OCI-LY7 (cell line): ENCODE results near the gene AQP9. TPM values are rescaled to one million over a fixed set of nuclear protein-coding genes. Genes with fewer than 3 reads are reported as not detected.

Experiments used
- BruUV-seq: library from RNA; stranded (reverse); fragments of 400-500 nt; replicated peaks from 2 replicates; lab custom pipeline; 2021; lab: Mats Ljungman, UMichigan
- CTCF ChIA-PET: fragments of 300-600 bp; sonication (Branson Sonifier 250); formaldehyde crosslinking; loops from one replicate; lab custom pipeline; 2022; ENCODE audit warnings: antibody characterized with exemption; ENCODE audit not compliant: unreplicated experiment; lab: Charles Lee
- POLR2A ChIA-PET: fragments of 300-600 bp; sonication (Branson Sonifier 250); formaldehyde crosslinking; loops from one replicate; lab custom pipeline; 2022; ENCODE audit warnings: antibody characterized with exemption; lab: Charles Lee
- DNase-seq: peaks from one replicate; pipeline ENCODE4 v3.0.0-alpha.2; 2015; ENCODE audit warnings: low spot score
- H2AFZ ChIP-seq: fragments of 200-600 bp; sonication (generic), shearing (Covaris generic); 2 replicates; pipeline ENCODE4 v1.6.1; 2014; ENCODE audit warnings: mild to moderate bottlenecking, antibody characterized with exemption, low read length, moderate library complexity
- H3K27ac ChIP-seq: fragments of 200-600 bp; sonication (generic); 2 replicates; pipeline ENCODE4 v1.5.1; 2014; ENCODE audit warnings: mixed run types, low read depth, mild to moderate bottlenecking, moderate library complexity, low read length, inconsistent platforms; ENCODE audit not compliant: poor library complexity, severe bottlenecking
- H3K36me3 ChIP-seq: fragments of 200-600 bp; sonication (generic); 2 replicates; pipeline ENCODE4 v1.6.1; 2014; ENCODE audit warnings: mild to moderate bottlenecking, antibody characterized with exemption, low read length, moderate library complexity, mixed read lengths; ENCODE audit not compliant: insufficient read depth
- H3K4me1 ChIP-seq: fragments of 200-600 bp; sonication (generic); 2 replicates; pipeline ENCODE4 v1.5.1; 2014; ENCODE audit warnings: mild to moderate bottlenecking, low read length; ENCODE audit not compliant: insufficient read depth, poor library complexity, severe bottlenecking
- H3K4me2 ChIP-seq: fragments of 200-600 bp; sonication (generic); 2 replicates; pipeline ENCODE4 v1.6.1; 2014; ENCODE audit warnings: mild to moderate bottlenecking, low read length
- H3K4me3 ChIP-seq: fragments of 200-600 bp; sonication (generic); 2 replicates; pipeline ENCODE4 v1.5.1; 2014; ENCODE audit warnings: mild to moderate bottlenecking, low read depth, low read length; ENCODE audit not compliant: poor library complexity, severe bottlenecking
- H3K79me2 ChIP-seq: fragments of 200-600 bp; sonication (generic); 2 replicates; pipeline ENCODE4 v1.6.1; 2016; ENCODE audit warnings: low read depth, mild to moderate bottlenecking, low read length, moderate library complexity, mixed read lengths; ENCODE audit not compliant: insufficient read depth
- H3K9me2 ChIP-seq: fragments of 200-600 bp; sonication (generic); 2 replicates; pipeline ENCODE4 v1.6.1; 2016; ENCODE audit warnings: mild to moderate bottlenecking, low read length, mixed read lengths; ENCODE audit not compliant: insufficient read depth
- H3K9me3 ChIP-seq: fragments of 200-600 bp; sonication (generic); 2 replicates; pipeline ENCODE4 v1.6.1; 2014; ENCODE audit warnings: mild to moderate bottlenecking, mixed run types, low read length, mixed read lengths
- H4K20me1 ChIP-seq: fragments of 200-600 bp; sonication (generic); 2 replicates; pipeline ENCODE4 v1.6.1; 2014; ENCODE audit warnings: mild to moderate bottlenecking, antibody characterized with exemption, low read length, moderate library complexity, mixed read lengths; ENCODE audit not compliant: insufficient read depth
- EZH2phosphoT487 ChIP-seq: fragments of 200-600 bp; sonication (generic); IDR thresholded peaks from 2 replicates; pipeline ENCODE4 v1.6.1; 2018; ENCODE audit warnings: low read depth, borderline replicate concordance, mild to moderate bottlenecking, mixed run types, antibody characterized with exemption, low read length, moderate library complexity, mixed read lengths
- intact Hi-C: fragments of 100-400 bp; cut with micrococcal nuclease; formaldehyde crosslinking; loops from one replicate; pipeline ENCODE4 v1.10.0; 2022; ENCODE audit not compliant: unreplicated experiment
- total RNA-seq, 2 experiments: library from RNA; depleted of rRNA in 1 of 2; stranded (reverse); fragments of >200 nt in 1 of 2; shearing (Covaris generic) in 1 of 2; gene quantifications; 2 replicates each; pipeline ENCODE4 v1.2.3, GENCODE V29; 2014 to 2022
- TF ChIP-seq, protein P1 (sequence below): fragments of 200-600 bp; sonication (generic); conservative IDR thresholded peaks from 2 replicates; pipeline ENCODE4 v1.5.1; 2014; ENCODE audit warnings: mild to moderate bottlenecking, antibody characterized with exemption, low read length, moderate library complexity, mixed read lengths

AQP9 gene
- total RNA-seq, 2 experiments from 2014 or later = not detected

DNA sequence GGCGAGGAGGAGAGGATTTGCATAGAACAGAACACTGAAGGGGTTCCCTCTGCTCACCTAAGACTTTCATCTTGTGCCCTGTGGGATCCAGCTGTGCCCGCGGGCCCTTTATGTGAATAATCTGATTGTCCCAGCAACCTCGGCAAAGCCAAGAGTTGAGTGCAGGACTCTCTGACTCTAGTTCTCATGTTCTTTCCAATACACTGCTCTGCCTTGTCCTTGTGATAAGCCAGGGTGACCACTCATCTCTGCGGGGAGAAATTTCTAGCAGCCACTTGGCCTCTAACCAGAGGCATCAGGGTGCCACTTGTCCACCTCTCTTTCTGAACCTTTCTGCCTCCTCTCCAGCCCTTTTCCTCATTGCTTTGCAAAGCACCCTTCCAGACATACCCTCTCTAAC, 31.8 kb downstream of the AQP9 start:
- no TSS peak for BruUV-seq
- DNase-seq = no peak
- no peaks in the 10 kb centered on the region for H3K4me1 ChIP-seq
- TF ChIP-seq, protein P1, sequence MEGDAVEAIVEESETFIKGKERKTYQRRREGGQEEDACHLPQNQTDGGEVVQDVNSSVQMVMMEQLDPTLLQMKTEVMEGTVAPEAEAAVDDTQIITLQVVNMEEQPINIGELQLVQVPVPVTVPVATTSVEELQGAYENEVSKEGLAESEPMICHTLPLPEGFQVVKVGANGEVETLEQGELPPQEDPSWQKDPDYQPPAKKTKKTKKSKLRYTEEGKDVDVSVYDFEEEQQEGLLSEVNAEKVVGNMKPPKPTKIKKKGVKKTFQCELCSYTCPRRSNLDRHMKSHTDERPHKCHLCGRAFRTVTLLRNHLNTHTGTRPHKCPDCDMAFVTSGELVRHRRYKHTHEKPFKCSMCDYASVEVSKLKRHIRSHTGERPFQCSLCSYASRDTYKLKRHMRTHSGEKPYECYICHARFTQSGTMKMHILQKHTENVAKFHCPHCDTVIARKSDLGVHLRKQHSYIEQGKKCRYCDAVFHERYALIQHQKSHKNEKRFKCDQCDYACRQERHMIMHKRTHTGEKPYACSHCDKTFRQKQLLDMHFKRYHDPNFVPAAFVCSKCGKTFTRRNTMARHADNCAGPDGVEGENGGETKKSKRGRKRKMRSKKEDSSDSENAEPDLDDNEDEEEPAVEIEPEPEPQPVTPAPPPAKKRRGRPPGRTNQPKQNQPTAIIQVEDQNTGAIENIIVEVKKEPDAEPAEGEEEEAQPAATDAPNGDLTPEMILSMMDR = no peak
- no peak for TF ChIP-seq EZH2phosphoT487
- H3K4me3 ChIP-seq = no peak overlapping the region
- no peaks in the 10 kb centered on the region for H4K20me1 ChIP-seq
- H3K4me2 ChIP-seq = no peak overlapping the region
- no peaks in the 10 kb centered on the region for H3K36me3 ChIP-seq
- no peaks in the 10 kb centered on the region for H3K79me2 ChIP-seq
- intact Hi-C loops = no loop called here
- POLR2A ChIA-PET = interaction anchor here (0.6 kb wide), 1 partner anchor 1478 kb away, joined by 4 read pairs; no protein-coding TSS in a partner anchor
- no peak overlapping the region for H2AFZ ChIP-seq
- CTCF ChIA-PET = no interaction called here
- H3K27ac ChIP-seq = no peak overlapping the region
- H3K9me3 ChIP-seq = no peaks in the 10 kb centered on the region
- H3K9me2 ChIP-seq = no peaks in the 10 kb centered on the region

DNA sequence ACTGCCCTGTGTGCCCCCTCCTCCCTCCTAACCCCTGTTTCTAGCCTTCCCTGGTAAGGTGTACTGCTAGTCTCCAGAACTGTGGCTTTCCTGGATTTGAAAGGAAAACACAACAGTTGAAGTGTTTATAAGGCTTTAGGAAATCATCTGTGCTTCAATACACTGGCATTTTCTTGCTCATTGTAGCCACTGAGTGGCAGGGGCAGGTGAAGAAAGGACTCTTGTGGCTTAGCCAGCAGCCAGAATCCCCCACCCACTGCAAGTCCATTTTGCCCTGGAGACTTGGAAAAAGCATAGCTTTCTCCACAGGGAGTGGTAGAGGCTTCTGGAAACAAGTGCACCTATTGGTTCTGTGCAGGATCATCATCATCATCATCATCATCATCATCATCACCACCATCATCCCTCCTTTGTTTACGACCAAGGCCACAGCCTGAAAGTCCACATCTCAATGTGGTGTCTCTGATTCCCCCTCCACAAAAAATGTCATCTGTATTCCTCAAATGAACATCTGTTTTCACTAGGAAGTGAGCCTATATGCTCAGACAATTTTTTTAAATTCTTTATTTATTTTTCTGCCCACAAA, 33.4 kb downstream of the AQP9 start:
- ChIA-PET POLR2A (interaction anchor here (0.7 kb wide), 1 partner anchor 1864 kb away, joined by 4 read pairs; no protein-coding TSS in a partner anchor), CTCF (no interaction called here)
- H3K9me3 ChIP-seq = no peaks in the 10 kb centered on the region
- no peaks in the 10 kb centered on the region for H3K36me3 ChIP-seq
- H3K9me2 ChIP-seq = no peaks in the 10 kb centered on the region
- H3K27ac ChIP-seq = no peak overlapping the region
- BruUV-seq = no TSS peak
- TF ChIP-seq, protein P1 = no peak
- no peak for TF ChIP-seq EZH2phosphoT487
- no peaks in the 10 kb centered on the region for H3K79me2 ChIP-seq
- no peak for DNase-seq
- intact Hi-C loops = no loop called here
- H3K4me2 ChIP-seq = no peak overlapping the region
- H3K4me3 ChIP-seq = no peak overlapping the region
- no peak overlapping the region for H2AFZ ChIP-seq
- no peaks in the 10 kb centered on the region for H4K20me1 ChIP-seq
- no peaks in the 10 kb centered on the region for H3K4me1 ChIP-seq

DNA sequence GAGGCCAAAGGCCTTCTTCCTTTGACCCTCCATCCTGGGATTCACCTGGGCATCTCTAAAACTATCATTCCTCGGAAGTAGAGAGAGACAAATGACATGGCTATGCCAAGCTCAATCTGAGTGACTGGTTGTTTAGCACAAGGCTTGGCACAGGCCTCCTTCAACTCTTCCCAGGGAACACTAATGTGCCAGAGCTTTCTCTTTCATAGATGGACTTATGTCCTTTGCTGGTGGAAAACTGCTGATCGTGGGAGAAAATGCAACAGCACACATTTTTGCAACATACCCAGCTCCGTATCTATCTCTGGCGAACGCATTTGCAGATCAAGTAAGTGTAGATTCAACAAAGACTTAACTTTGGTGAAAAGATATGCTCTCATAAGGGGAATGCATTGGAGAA, 36.5 kb downstream of the AQP9 start:
- intact Hi-C loops = no loop called here
- no peak for DNase-seq
- BruUV-seq = no TSS peak

More for the DNA sequence above, 36.5 kb downstream of the AQP9 start:
- TF ChIP-seq, protein P1 = no peak
- no peak for TF ChIP-seq EZH2phosphoT487
- Histone ChIP-seq H3K9me3 (no peaks in the 10 kb centered on the region), H4K20me1 (no peaks in the 10 kb centered on the region), H3K4me3 (no peak overlapping the region), H2AFZ (no peak overlapping the region), H3K4me2 (no peak overlapping the region), H3K36me3 (no peaks in the 10 kb centered on the region), H3K4me1 (no peaks in the 10 kb centered on the region), H3K9me2 (no peaks in the 10 kb centered on the region), H3K27ac (no peak overlapping the region), H3K79me2 (no peaks in the 10 kb centered on the region)
- ChIA-PET CTCF (no interaction called here), POLR2A (interaction anchor here (0.7 kb wide), 1 partner anchor 470 kb away, joined by 4 read pairs; no protein-coding TSS in a partner anchor)
